Stimulated activated CD8-positive, alpha-beta memory T cell treated with anti-CD3 and anti-CD28 coated beads, Interleukin-12 subunit alpha, Interleukin-12 subunit beta, amount 100 ng/mL, for 24 hours (primary cell): ENCODE measurements around the gene SFRP2.

Source experiments
- DNase-seq: peaks from one replicate; pipeline ENCODE4 v3.0.0-alpha.2; 2020; ENCODE audit errors: extremely low read depth

SFRP2 gene

DNA sequence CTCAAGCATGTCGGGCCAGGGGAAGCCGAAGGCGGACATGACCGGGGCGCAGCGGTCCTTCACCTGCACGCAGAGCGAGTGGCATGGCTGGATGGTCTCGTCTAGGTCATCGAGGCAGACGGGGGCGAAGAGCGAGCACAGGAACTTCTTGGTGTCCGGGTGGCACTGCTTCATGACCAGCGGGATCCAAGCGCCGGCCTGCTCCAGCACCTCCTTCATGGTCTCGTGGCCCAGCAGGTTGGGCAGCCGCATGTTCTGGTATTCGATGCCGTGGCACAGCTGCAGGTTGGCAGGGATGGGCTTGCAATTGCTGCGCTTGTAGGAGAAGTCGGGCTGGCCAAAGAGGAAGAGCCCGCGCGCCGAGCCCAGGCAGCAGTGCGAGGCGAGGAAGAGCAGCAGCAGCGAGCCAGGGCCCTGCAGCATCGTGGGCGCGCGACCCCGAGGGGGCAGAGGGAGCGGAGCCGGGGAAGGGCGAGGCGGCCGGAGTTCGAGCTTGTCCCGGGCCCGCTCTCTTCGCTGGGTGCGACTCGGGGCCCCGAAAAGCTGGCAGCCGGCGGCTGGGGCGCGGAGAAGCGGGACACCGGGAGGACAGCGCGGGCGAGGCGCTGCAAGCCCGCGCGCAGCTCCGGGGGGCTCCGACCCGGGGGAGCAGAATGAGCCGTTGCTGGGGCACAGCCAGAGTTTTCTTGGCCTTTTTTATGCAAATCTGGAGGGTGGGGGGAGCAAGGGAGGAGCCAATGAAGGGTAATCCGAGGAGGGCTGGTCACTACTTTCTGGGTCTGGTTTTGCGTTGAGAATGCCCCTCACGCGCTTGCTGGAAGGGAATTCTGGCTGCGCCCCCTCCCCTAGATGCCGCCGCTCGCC lies at the start of gene SFRP2:
TSS of gene SFRP2 (minus strand) at position 671 of the 864 bp plus-strand sequence. CDS start at position 423, 248 bp downstream.
- no peak for DNase-seq

DNA sequence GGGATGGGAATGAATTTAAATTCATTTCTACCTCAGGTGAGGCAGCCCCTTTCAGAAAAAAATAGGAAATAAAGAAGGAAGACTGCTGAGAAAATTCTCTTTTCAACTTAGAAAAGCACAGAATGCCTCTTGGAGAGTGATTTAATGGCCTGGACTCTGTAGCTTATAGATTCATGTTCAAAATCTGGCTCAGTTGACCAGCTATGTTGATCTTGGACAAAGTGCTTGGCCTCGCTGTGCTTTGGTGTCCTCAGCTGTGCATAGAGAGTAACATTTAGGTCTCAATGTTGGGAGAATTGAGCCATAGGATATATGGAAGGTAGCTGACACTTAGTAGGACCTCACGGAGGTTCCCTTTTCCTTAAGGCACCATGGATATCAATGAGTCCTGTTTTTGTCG lies 49.7 kb upstream of the SFRP2 start:
- DNase-seq = no peak

DNA sequence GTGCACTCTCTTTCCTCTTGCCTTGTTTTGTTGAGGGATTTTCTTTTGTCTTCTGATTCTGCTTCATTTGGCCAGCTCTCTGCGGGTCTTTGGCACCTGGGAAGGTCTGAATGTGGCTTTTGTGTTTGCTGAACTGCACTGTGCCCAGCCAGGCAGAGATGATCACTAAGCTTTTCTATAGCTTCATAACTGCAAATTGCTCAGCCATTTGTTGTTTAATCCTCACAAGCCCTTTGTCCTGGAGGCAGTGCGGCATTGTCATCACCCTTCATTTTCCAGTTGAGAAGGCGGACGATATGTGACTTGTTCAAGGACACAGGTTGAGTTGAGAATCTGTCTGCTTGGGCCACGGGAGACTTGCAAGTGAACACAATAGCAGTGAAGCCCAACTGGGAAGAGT lies 46.0 kb upstream of the SFRP2 start:
- DNase-seq = no peak

DNA sequence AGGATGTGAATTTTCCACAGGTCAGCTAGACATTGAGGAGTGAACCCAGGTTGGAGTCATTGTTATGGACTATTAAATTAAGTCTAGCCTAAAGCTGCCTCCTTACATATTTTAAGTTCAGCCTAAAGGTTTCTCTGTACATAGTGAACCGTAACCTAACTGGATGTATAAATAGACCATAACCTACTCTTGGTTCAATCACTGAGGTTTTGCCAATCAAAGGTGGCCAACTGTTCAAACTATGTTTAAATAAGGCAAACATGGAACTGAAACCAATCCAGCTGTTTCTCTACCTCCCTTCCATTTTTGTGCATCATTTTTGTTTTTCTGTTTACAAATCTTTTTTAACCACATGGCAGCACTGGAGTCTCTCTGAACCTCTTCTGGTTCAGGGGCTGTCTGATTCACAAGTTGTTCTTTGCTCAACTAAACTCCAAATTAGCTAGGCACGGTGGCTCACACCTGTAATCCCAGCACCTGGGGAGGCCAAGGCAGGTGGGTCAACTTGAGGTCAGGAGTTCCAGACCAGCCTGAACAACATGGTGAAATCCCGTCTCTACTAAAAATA lies 43.9 kb upstream of the SFRP2 start:
- no peak for DNase-seq

DNA sequence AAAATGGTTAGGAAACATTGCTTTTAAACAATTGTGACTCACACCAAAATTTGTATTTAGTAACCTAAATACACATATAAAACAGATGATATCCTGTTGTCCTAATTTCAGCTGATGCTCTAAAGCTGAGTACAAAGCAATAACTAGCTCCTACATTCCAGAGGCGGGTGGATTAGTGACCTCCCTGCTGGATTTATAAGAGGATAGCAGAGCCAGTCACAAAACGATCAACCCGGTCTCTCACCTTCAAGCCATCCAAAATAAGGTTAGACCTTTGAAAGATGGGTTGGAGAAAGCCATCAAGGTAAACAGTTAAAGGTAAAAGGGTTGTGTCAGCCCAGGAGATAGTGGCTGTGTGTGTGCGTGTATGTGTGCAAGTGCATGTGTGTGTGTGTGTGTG lies 43.2 kb upstream of the SFRP2 start:
- no peak for DNase-seq

GRCh38 chr4:153831245-153831644 lies 42.4 kb upstream of the SFRP2 start:
- no peak for DNase-seq

DNA sequence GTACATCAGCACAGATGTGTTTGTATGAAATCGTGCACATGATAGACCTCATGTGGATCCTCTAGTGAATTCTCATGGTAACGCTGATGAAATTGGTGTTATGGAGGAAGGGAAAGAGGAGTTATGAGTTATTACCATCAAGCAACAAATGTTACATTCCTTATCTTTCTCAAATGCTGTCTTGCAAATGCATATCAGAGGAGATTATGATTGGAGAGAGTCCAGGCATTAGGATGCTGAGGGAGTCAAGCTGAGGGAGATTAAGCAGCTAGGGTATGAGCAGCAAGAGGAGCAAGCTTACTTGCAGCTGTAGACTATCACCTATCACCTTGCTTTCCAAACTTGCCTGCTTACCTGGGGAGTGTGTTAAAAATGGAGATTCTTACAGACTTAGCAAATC lies 36.8 kb upstream of the SFRP2 start:
- DNase-seq = no peak

GRCh38 chr4:153825126-153825525 lies 36.2 kb upstream of the SFRP2 start:
- DNase-seq = no peak

GRCh38 chr4:153824501-153824900 lies 35.6 kb upstream of the SFRP2 start:
- no peak for DNase-seq

GRCh38 chr4:153823483-153823882 lies 34.6 kb upstream of the SFRP2 start:
- DNase-seq = no peak

DNA sequence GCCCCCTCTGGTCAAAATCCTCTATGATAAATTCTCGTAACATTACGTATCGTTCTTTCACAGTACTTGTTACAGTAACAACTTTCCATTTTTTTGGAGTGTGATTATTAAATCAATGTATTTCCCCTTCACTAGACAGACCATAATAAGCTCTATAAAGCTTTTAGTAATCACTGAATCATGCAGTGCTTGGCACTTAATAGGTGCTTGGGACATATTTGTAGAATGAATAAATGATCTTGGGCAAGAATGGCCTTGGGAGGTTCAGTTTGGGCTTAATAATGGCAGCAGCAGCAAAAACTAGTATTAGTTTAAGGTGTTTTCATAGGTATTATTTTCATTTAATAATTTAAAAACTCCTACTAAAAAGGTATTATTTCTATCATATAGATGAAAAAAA lies 33.4 kb upstream of the SFRP2 start:
- no peak for DNase-seq

- DNase-seq = no peak
Measured at GRCh38 chr4:153817466-153817865, 28.6 kb upstream of the SFRP2 start.

- no peak for DNase-seq
Measured at GRCh38 chr4:153816542-153816941, 27.7 kb upstream of the SFRP2 start.

DNA sequence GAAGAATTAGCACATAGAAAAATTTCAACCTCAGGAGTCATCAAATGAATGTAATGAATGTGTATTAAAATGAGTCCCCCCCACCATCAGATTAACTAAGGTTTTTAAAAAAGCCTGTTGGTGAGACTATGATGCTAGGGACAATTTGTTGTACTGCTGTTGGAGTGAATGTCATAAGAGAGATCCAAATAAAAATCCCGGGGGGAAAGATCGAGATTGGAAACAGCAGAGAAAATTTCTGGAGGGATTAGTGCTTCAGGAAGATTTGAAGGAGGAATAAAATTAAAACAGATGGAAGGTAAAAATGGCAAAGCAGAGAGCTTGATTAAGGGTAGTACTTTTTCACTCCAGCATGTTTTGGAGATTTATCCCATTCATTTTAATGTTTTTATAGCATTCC lies 25.9 kb upstream of the SFRP2 start:
- no peak for DNase-seq

DNA sequence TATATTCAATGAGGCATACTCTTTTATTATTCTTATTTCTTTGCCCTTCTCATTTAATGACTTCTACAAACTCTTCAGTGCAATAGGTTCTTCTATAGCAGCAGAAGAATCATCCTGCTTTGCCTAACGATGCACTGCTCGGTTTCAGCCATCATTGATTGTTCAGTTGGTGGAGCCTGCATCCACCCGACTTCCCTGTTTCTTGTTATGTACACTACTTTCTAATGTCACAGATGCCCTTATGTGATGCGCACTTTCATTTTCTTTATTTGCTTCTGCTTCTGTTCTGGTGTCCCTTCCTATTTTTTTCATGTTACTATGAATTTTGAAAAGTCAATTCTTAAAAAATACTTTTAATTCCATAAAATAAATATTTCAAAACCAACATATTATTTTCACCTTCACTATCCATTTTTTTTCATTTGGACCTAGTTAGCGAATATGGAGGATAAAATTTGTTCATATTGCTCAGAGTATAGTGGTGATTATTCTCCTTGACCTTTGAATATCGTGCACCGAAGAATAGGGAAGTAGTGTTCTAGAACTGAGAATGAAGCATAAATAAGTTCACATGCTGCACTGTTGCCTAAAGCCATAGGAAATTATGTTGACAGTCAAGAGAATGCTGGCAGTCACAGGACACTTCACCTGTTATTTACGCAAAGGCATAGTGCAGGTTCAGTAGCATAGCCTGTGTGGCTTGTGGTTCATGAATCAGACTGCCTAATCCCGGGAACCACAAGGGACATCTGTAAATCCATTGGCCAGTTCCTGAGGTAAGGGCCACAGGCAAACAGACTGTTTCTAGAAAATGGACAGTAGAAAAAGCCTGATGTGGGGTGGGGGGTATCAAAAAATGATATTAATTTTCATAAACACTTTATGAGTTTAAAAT lies 21.3 kb upstream of the SFRP2 start:
- DNase-seq = no peak

DNA sequence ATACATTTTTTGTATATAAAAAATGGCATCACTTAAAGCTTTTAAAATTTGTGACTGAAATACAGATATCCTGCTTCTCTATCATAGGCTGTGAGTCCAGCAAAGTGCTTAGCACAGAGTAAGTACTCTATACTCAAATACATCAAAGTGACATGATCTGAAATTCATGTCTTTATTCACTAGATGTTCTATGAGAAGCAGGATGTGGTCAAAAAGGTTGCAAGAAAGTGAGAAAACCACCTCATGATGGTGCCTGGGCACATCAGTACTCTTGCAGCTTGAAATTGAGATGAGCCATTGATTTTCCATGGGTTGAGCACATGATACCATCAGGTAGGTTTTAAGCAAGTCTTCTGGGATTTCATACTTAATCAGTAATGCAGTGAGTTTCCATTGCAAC lies 20.4 kb upstream of the SFRP2 start:
- DNase-seq = no peak

GRCh38 chr4:153808175-153808574 lies 19.3 kb upstream of the SFRP2 start:
- no peak for DNase-seq

- DNase-seq = no peak
Measured at GRCh38 chr4:153806073-153806472, 17.2 kb upstream of the SFRP2 start.

- no peak for DNase-seq
Measured at GRCh38 chr4:153804722-153805121, 15.8 kb upstream of the SFRP2 start.

DNA sequence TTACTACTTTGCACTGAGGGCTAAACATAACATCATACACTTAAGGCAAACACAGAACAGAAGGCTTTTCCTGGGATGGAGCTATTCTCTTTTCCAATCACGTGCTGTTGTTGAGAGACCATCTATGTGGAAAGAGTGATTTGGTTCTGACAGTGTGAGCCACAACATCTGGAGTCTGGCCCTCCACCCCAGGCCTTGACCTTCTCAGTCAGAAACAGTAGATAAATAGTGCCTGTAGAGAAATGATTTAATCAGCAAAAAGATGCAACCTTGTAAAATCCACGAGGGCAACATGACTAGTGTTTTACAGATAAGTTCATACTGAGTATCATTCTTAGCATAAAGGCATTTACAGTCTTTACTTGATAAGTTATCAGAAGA lies 10.8 kb upstream of the SFRP2 start:
- no peak for DNase-seq

DNA sequence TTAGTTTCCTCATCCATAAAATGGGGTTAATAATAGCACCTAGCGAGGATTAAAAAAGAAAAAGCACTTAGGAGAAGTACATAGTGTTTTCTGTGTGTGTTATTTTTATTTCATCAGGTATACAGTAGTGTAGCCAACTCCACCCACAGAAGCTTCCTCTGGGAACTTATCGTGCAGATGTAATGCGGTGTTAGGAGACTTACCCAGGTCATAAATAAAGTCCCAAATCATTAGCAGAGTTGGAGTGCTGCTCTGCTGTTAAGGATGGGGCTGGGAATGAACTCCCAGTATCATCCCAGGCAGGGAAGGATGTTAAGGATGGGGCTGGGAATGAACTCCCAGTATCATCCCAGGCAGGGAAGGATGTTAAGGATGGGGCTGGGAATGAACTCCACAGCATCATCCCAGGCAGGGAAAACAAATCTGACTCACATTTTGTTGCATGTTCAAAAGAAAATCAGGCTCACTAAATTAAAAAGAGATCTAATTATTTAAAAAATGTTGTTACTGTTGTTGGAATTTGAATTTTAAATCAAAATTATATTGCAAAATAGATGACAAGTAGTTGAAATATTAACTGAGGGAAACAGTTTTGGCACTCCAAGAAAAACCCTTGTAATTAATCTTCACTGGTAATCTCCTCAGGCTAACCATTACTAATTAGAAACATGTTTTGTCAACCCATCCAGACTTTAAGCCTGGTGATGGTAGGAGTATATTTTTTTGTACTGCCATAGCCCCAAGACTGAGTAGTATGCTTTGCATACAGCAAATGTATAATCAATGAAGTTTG lies 10.2 kb upstream of the SFRP2 start:
- DNase-seq = no peak

GRCh38 chr4:153798420-153798819 lies 9.5 kb upstream of the SFRP2 start:
- DNase-seq = no peak
